H4 (cell line): ENCODE measurements around the gene TMEM236. TPM values are rescaled to one million over a fixed set of nuclear protein-coding genes. Genes with fewer than 3 reads are reported as not detected.
"Not testable (repeated sequence)": the region's sequence is repeated elsewhere in the genome, so short reads cannot be mapped to it uniquely, and the experiment has no call there.

ENCODE experiments used
- DNase-seq: peaks from one replicate; pipeline ENCODE4 v3.0.0-alpha.2; 2015; ENCODE audit warnings: low spot score
- total RNA-seq: library from RNA; depleted of rRNA; stranded (reverse); fragments of >200 nt; shearing (Covaris generic); gene quantifications from 2 replicates; pipeline ENCODE4 v1.2.3, GENCODE V29; 2014; rRNA removed

The TMEM236 gene
- total RNA-seq, result 0.04 TPM in 1 of 2 replicates, not detected in the other

GRCh38 chr10:17751781-17752445 lies at the start of gene TMEM236:
Gene TMEM236 (plus strand): TSS chr10:17752201. CDS start chr10:17752296, 95 bp downstream.
- no peak for DNase-seq

- DNase-seq, result no peak
Observed at GRCh38 chr10:17703706-17704105, 48.3 kb upstream of the TMEM236 start.

- no peak for DNase-seq
Observed at GRCh38 chr10:17708821-17709220, 43.2 kb upstream of the TMEM236 start.

- DNase-seq, result no peak
Observed at GRCh38 chr10:17709492-17709891, 42.5 kb upstream of the TMEM236 start.

GRCh38 chr10:17710181-17710580 lies 41.8 kb upstream of the TMEM236 start:
- DNase-seq, result no peak

GRCh38 chr10:17712053-17712452 lies 39.9 kb upstream of the TMEM236 start:
- DNase-seq, result no peak

- no peak for DNase-seq
Observed at GRCh38 chr10:17712717-17713471, 39.1 kb upstream of the TMEM236 start.

GRCh38 chr10:17713758-17714157 lies 38.2 kb upstream of the TMEM236 start:
- DNase-seq, result no peak

- DNase-seq, result no peak
Observed at GRCh38 chr10:17716161-17716560, 35.8 kb upstream of the TMEM236 start.

GRCh38 chr10:17722317-17723014 lies 29.5 kb upstream of the TMEM236 start:
- DNase-seq, result not testable (repeated sequence)

GRCh38 chr10:17725703-17726102 lies 26.3 kb upstream of the TMEM236 start:
- DNase-seq, result no peak

GRCh38 chr10:17729630-17730029 lies 22.4 kb upstream of the TMEM236 start:
- no peak for DNase-seq

- DNase-seq, result no peak
Observed at GRCh38 chr10:17730667-17731066, 21.3 kb upstream of the TMEM236 start.

- DNase-seq, result no peak
Observed at GRCh38 chr10:17731331-17732020, 20.5 kb upstream of the TMEM236 start.

GRCh38 chr10:17733620-17734019 lies 18.4 kb upstream of the TMEM236 start:
- DNase-seq, result no peak

- no peak for DNase-seq
Observed at GRCh38 chr10:17734432-17735080, 17.4 kb upstream of the TMEM236 start.

- no peak for DNase-seq
Observed at GRCh38 chr10:17735166-17735941, 16.6 kb upstream of the TMEM236 start.

GRCh38 chr10:17736223-17736622 lies 15.8 kb upstream of the TMEM236 start:
- no peak for DNase-seq

- DNase-seq, result peak; percentile 11
Observed at GRCh38 chr10:17737027-17737965, 14.7 kb upstream of the TMEM236 start.

- no peak for DNase-seq
Observed at GRCh38 chr10:17740668-17741067, 11.3 kb upstream of the TMEM236 start.
